ENCODE data around the gene PEX1. TPM values are rescaled to one million over a fixed set of nuclear protein-coding genes. Genes with fewer than 3 reads are reported as not detected.
"Not testable (repeated sequence)": the region's sequence is repeated elsewhere in the genome, so short reads cannot be mapped to it uniquely, and the experiment has no call there.

The PEX1 gene
- total and polyA plus RNA-seq, 9 donors, result 13.0 to 25.6 (median 18.0) TPM

DNA sequence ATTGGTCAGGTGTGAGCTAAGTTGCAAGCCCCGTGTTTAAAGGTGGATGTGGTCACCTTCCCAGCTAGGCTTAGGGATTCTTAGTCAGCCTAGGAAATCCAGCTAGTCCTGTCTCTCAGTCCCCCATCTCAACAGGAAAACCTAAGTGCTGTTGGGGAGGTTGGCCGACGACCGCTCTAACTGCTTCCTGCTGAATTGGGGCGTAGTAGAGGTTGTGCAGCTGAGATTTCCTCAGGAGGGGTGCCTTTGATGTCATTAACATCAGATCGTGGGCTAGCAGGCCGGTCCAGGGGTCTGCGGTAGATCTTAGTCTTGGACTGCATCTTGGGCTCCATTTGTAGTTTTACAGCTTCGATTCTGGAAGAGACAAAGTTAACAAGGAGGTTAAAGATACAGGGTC, 59.7 kb downstream of the PEX1 start:
- not testable (repeated sequence) for H3K4me3 ChIP-seq (ENCODE audit: low read length); DNase-seq; H3K27me3 ChIP-seq (ENCODE audit: control insufficient read depth, insufficient read depth, low read length); H3K4me1 ChIP-seq (ENCODE audit: control insufficient read depth, insufficient read depth, low read length); H3K27ac ChIP-seq (ENCODE audit: low read length); H3K36me3 ChIP-seq (ENCODE audit: control insufficient read depth, insufficient read depth, low read length); H3K9me3 ChIP-seq (replicated peaks; ENCODE audit: control insufficient read depth, low read depth, low read length)
- 100% methylated on average over 4 of the region's 9 CpGs for WGBS (ENCODE audit: insufficient coverage)

DNA sequence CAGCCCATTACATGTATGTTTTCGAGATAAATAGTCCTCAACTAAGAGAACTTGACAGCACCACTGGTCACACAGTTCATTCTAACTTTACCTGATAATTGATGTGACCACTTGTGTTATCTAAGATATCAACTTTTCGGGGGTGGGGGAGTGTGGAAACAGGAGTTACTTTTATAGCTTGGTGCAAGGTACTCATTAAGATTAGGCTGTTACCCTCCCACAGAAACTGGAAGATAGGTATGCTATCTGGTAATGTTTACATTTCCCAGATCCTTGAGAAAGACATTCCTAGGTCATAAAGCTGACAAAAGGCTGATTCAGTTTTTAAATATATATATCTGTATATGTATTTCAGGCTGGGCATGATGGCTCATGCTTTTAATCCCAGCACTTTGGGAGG, 61.6 kb downstream of the PEX1 start:
- no peak overlapping the region for H3K27ac ChIP-seq (ENCODE audit: low read length)
- no CpG with 5 or more reads among the region's 2 CpGs for WGBS (ENCODE audit: insufficient coverage)
- no peaks in the 10 kb centered on the region for H3K9me3 ChIP-seq (replicated peaks; ENCODE audit: control insufficient read depth, low read depth, low read length)
- H3K36me3 ChIP-seq (ENCODE audit: control insufficient read depth, insufficient read depth, low read length), result peaks cover 6% of the 10 kb centered on the region
- no peaks in the 10 kb centered on the region for H3K4me1 ChIP-seq (ENCODE audit: control insufficient read depth, insufficient read depth, low read length)
- H3K27me3 ChIP-seq (ENCODE audit: control insufficient read depth, insufficient read depth, low read length), result no peaks in the 10 kb centered on the region
- no peak for DNase-seq
- H3K4me3 ChIP-seq (ENCODE audit: low read length), result no peak overlapping the region

DNA sequence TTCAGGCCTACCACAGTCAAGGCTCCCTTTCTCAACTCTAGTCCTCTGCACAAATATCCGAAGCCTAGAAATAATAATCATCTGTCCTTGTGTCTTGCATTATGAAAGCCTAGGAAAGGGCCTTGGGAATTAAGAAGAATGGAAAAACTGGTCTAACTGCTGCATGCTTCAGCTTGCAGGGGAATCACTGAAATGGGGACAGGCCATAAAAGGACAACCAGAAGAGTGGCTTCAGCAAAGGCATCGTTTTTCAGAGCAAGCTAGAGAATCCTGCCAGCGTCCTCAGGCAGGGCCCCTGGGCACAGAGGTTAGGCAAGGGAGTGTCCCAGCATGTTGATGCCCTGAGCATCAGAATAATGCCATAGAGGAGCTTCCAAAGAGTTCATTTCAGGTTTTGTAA, 63.8 kb downstream of the PEX1 start:
- Histone ChIP-seq H3K27me3 (ENCODE audit: control insufficient read depth, insufficient read depth, low read length) (no peaks in the 10 kb centered on the region), H3K36me3 (ENCODE audit: control insufficient read depth, insufficient read depth, low read length) (peaks cover 6% of the 10 kb centered on the region), H3K9me3 (replicated peaks; ENCODE audit: control insufficient read depth, low read depth, low read length) (no peaks in the 10 kb centered on the region), H3K4me1 (ENCODE audit: control insufficient read depth, insufficient read depth, low read length) (no peaks in the 10 kb centered on the region), H3K27ac (ENCODE audit: low read length) (no peak overlapping the region), H3K4me3 (ENCODE audit: low read length) (no peak overlapping the region)
- no peak for DNase-seq
- WGBS (ENCODE audit: insufficient coverage), result 44% methylated on average over 2 of the region's 3 CpGs

DNA sequence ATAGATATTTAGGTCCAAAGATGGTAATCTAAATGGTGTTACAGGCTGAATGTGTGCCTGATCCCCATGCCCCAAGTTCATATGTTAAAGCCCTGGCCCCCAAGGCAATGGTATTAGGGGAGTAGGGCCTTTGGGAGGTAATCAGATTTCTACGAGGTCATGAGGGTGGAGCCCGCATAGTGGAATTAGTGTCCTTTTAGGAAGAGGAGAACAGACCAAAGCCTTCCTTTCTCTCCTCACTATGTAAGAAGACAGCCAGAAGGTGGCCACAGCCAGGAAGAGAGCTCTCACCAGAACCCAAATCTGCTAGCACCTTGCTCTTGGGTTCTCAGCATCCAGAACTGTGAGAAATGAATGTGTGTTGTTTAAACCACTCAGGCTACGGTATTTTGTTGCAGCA, 65.8 kb downstream of the PEX1 start:
- Histone ChIP-seq H3K36me3 (ENCODE audit: control insufficient read depth, insufficient read depth, low read length) (peaks cover 6% of the 10 kb centered on the region), H3K27me3 (ENCODE audit: control insufficient read depth, insufficient read depth, low read length) (no peaks in the 10 kb centered on the region), H3K27ac (ENCODE audit: low read length) (no peak overlapping the region), H3K9me3 (replicated peaks; ENCODE audit: control insufficient read depth, low read depth, low read length) (no peaks in the 10 kb centered on the region), H3K4me3 (ENCODE audit: low read length) (no peak overlapping the region), H3K4me1 (ENCODE audit: control insufficient read depth, insufficient read depth, low read length) (no peaks in the 10 kb centered on the region)
- WGBS (ENCODE audit: insufficient coverage), result 93% methylated on average over 1 of the region's 3 CpGs
- no peak for DNase-seq

DNA sequence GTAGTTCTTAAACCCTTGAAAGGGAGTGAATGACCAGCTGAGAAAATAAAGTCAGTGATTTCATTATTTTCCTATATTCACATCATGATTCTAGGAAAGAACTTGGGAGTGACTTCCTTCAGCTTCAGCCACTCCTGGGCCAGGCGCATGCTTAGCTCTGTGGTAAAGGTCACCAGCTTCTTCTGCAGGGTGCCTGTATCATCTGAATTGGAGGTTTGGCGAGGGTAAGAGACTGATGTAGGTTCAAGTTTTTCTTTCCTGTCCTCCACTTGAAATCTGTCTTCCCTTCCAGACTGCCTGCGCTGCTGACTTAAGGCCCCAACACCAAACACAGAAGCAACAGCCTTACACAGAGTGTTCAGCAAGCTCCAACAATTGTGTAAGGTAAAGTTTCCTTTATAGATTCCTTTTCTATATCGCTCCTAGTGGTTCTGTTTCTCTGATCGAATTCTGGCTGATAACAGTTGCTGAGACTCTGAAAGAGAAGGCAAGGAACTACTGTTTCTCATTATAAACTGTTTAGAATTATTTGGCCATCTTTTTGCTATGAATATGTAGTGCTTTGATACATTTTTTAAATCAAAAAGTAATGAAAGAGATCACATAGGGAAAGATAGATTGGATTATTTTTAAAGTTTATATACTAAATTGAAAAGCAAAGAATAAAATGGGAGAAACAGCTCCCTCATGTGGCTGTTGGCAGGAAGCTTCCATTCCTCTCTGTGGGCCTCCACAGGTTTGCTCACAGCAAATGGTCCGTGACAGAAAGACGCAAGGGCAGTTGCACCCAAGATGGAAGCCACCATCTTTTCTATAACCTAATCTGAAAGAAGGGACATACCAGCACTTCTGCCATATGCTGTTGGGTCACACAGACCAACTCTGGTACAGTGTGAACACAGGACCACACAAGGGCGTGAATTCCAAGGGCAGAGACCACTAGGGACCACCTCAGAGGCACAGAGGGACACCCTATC, 67.0 kb downstream of the PEX1 start:
- Histone ChIP-seq H3K36me3 (ENCODE audit: control insufficient read depth, insufficient read depth, low read length) (peaks cover 11% of the 10 kb centered on the region), H3K27me3 (ENCODE audit: control insufficient read depth, insufficient read depth, low read length) (no peaks in the 10 kb centered on the region), H3K4me1 (ENCODE audit: control insufficient read depth, insufficient read depth, low read length) (no peaks in the 10 kb centered on the region), H3K4me3 (ENCODE audit: low read length) (no peak overlapping the region), H3K9me3 (replicated peaks; ENCODE audit: control insufficient read depth, low read depth, low read length) (no peaks in the 10 kb centered on the region), H3K27ac (ENCODE audit: low read length) (no peak overlapping the region)
- DNase-seq, result peak; percentile 22
- 46% methylated on average over 3 of the region's 8 CpGs for WGBS (ENCODE audit: insufficient coverage)

GRCh38 chr7:92460510-92460909, 67.8 kb downstream of the PEX1 start:
- no peak overlapping the region for H3K27ac ChIP-seq (ENCODE audit: low read length)
- H3K36me3 ChIP-seq (ENCODE audit: control insufficient read depth, insufficient read depth, low read length), result peaks cover 20% of the 10 kb centered on the region
- H3K9me3 ChIP-seq (replicated peaks; ENCODE audit: control insufficient read depth, low read depth, low read length), result no peaks in the 10 kb centered on the region
- H3K4me1 ChIP-seq (ENCODE audit: control insufficient read depth, insufficient read depth, low read length), result no peaks in the 10 kb centered on the region
- no peak overlapping the region for H3K4me3 ChIP-seq (ENCODE audit: low read length)
- DNase-seq, result no peak
- WGBS (ENCODE audit: insufficient coverage), result 100% methylated on average over 1 of the region's 4 CpGs
- no peaks in the 10 kb centered on the region for H3K27me3 ChIP-seq (ENCODE audit: control insufficient read depth, insufficient read depth, low read length)

GRCh38 chr7:92460109-92460508, 68.2 kb downstream of the PEX1 start:
- H3K27ac ChIP-seq (ENCODE audit: low read length), result no peak overlapping the region
- no CpG with 5 or more reads among the region's 2 CpGs for WGBS (ENCODE audit: insufficient coverage)
- H3K36me3 ChIP-seq (ENCODE audit: control insufficient read depth, insufficient read depth, low read length), result peaks cover 20% of the 10 kb centered on the region
- H3K4me1 ChIP-seq (ENCODE audit: control insufficient read depth, insufficient read depth, low read length), result no peaks in the 10 kb centered on the region
- no peaks in the 10 kb centered on the region for H3K9me3 ChIP-seq (replicated peaks; ENCODE audit: control insufficient read depth, low read depth, low read length)
- no peak for DNase-seq
- H3K4me3 ChIP-seq (ENCODE audit: low read length), result no peak overlapping the region
- no peaks in the 10 kb centered on the region for H3K27me3 ChIP-seq (ENCODE audit: control insufficient read depth, insufficient read depth, low read length)

DNA sequence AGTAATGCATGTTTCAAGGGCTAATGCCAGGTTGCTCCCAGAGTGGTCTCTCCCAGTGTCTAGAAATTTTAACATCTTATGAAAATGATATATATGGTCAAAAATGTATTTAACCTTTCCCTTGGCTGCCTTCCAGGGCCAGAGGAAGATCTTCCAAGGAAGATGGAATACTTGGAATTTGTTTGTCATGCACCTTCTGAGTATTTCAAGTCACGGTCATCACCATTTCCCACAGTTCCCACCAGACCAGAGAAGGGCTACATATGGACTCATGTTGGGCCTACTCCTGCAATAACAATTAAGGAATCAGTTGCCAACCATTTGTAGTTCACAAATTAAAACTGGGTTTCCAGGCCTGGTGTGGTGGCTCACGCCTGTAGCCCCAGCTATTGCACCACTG, 72.1 kb downstream of the PEX1 start:
- Histone ChIP-seq H3K27ac (ENCODE audit: low read length) (no peak overlapping the region), H3K4me1 (ENCODE audit: control insufficient read depth, insufficient read depth, low read length) (no peaks in the 10 kb centered on the region), H3K4me3 (ENCODE audit: low read length) (no peak overlapping the region), H3K36me3 (ENCODE audit: control insufficient read depth, insufficient read depth, low read length) (peaks cover 47% of the 10 kb centered on the region), H3K9me3 (replicated peaks; ENCODE audit: control insufficient read depth, low read depth, low read length) (no peaks in the 10 kb centered on the region), H3K27me3 (ENCODE audit: control insufficient read depth, insufficient read depth, low read length) (no peaks in the 10 kb centered on the region)
- WGBS (ENCODE audit: insufficient coverage), result 52% methylated on average over 2 of the region's 2 CpGs
- peak; percentile 4 for DNase-seq

DNA sequence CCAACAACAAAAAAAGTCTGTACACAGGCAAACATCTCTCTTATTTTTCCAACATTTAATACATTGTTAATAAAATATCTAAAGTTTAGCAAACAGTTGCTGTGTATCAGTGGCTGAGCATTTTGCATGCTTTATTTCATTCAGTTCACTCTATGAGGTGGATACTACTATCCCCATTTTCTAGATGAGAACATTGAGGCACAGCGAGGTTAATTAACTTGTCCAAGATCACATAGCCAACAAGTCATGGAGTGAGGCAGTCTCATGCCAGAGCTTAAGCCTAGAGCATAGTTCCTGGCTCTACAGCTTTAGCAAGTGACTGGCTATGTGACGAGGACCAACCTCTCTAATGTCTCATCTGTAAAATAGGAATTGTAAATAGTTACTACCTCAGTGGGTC, 76.7 kb downstream of the PEX1 start:
- no peaks in the 10 kb centered on the region for H3K27me3 ChIP-seq (ENCODE audit: control insufficient read depth, insufficient read depth, low read length)

GRCh38 chr7:92448205-92448747, 80.0 kb downstream of the PEX1 start:
- Histone ChIP-seq H3K4me1 (ENCODE audit: control insufficient read depth, insufficient read depth, low read length) (peaks cover 6% of the 10 kb centered on the region), H3K9me3 (replicated peaks; ENCODE audit: control insufficient read depth, low read depth, low read length) (no peaks in the 10 kb centered on the region), H3K27ac (ENCODE audit: low read length) (peak overlapping the region; percentile 88), H3K27me3 (ENCODE audit: control insufficient read depth, insufficient read depth, low read length) (no peaks in the 10 kb centered on the region), H3K4me3 (ENCODE audit: low read length) (peak overlapping the region; percentile 81), H3K36me3 (ENCODE audit: control insufficient read depth, insufficient read depth, low read length) (peaks cover 28% of the 10 kb centered on the region)
- 0% methylated on average over 1 of the region's 11 CpGs for WGBS (ENCODE audit: insufficient coverage)
- peak; percentile 74 for DNase-seq

More for the DNA sequence above, 76.7 kb downstream of the PEX1 start:
- no peak overlapping the region for H3K27ac ChIP-seq (ENCODE audit: low read length)
- H3K36me3 ChIP-seq (ENCODE audit: control insufficient read depth, insufficient read depth, low read length), result peaks cover 51% of the 10 kb centered on the region
- no peaks in the 10 kb centered on the region for H3K9me3 ChIP-seq (replicated peaks; ENCODE audit: control insufficient read depth, low read depth, low read length)
- no peak overlapping the region for H3K4me3 ChIP-seq (ENCODE audit: low read length)
- no peak for DNase-seq
- no CpG with 5 or more reads among the region's 2 CpGs for WGBS (ENCODE audit: insufficient coverage)
- H3K4me1 ChIP-seq (ENCODE audit: control insufficient read depth, insufficient read depth, low read length), result peaks cover 6% of the 10 kb centered on the region
